Natural killer cell (primary cell): ENCODE measurements around the gene GNG8. TPM values are rescaled to one million over a fixed set of nuclear protein-coding genes. Genes with fewer than 3 reads are reported as not detected.
A peak's percentile ranks its signal among the peaks of the same experiment; 100 is the strongest.

Source experiments
- ATAC-seq, 3 donors: fragments of 150-1000 bp in 2 of 3; fragments of 200-7000 bp in 1 of 3; cut with Tn5 transposase; 1 replicate in 1 of 3; 2 replicates in 2 of 3; pipeline ENCODE4 v1.10.0; 2021; ENCODE audit warnings: mild to moderate bottlenecking in 2 of 3, moderate library complexity in 2 of 3
- DNase-seq, 2 donors: peaks; one replicate each; pipeline versions ENCODE4 v3.0.0 to v3.0.0-alpha.2; 2013 to 2021; ENCODE audit warnings: mixed read lengths in 1 of 2
- H3K27ac ChIP-seq: one replicate; pipeline ENCODE4 v1.5.1; 2013; ENCODE audit warnings: mild to moderate bottlenecking, low read length
- H3K27me3 ChIP-seq: one replicate; pipeline ENCODE4 v1.6.1; 2013; ENCODE audit warnings: low read length; ENCODE audit not compliant: control insufficient read depth, insufficient read depth
- H3K36me3 ChIP-seq: one replicate; pipeline ENCODE4 v1.6.1; 2013; ENCODE audit warnings: low read length; ENCODE audit not compliant: control insufficient read depth, insufficient read depth
- H3K4me1 ChIP-seq: one replicate; pipeline ENCODE4 v1.6.1; 2013; ENCODE audit warnings: low read length; ENCODE audit not compliant: control insufficient read depth, insufficient read depth
- H3K4me3 ChIP-seq: one replicate; pipeline ENCODE4 v1.5.1; 2013; ENCODE audit warnings: low read length
- H3K9me3 ChIP-seq: one replicate; pipeline ENCODE4 v1.6.1; 2013; ENCODE audit warnings: low read length; ENCODE audit not compliant: control insufficient read depth, insufficient read depth
- H3K27ac Mint-ChIP-seq, 2 donors: one replicate each; pipeline ENCODE4 v1.8.0; 2022; ENCODE audit warnings: mild to moderate bottlenecking in 2 of 2, mixed read lengths in 2 of 2, moderate library complexity in 1 of 2
- H3K27me3 Mint-ChIP-seq, 2 donors: one replicate each; pipeline ENCODE4 v1.8.0; 2022; ENCODE audit warnings: low read depth in 2 of 2, mixed read lengths in 2 of 2
- H3K36me3 Mint-ChIP-seq: one replicate; pipeline ENCODE4 v1.8.0; 2022; ENCODE audit warnings: mixed read lengths
- H3K4me1 Mint-ChIP-seq, 2 donors: one replicate each; pipeline ENCODE4 v1.8.0; 2022; ENCODE audit warnings: mixed read lengths in 2 of 2
- H3K4me3 Mint-ChIP-seq: one replicate; pipeline ENCODE4 v1.8.0; 2022; ENCODE audit warnings: mild to moderate bottlenecking, moderate library complexity, mixed read lengths
- H3K9me3 Mint-ChIP-seq, 2 donors: one replicate each; pipeline ENCODE4 v1.8.0; 2022; ENCODE audit warnings: mixed read lengths in 2 of 2
- WGBS: methylation state at CpG from one replicate; pipeline ENCODE4 v1.1.7; 2013; ENCODE audit warnings: missing lambda C conversion rate; ENCODE audit not compliant: insufficient coverage; 5-methylcytosine and 5-hydroxymethylcytosine counted together
- intact Hi-C: fragments of 100-400 bp; cut with micrococcal nuclease; formaldehyde crosslinking; loops from one replicate; pipeline ENCODE4 v1.14.2; 2022
- total RNA-seq, 4 donors: library from RNA; stranded (reverse); fragments of 120-200 nt in 1 of 4; gene quantifications; one replicate each; pipeline versions ENCODE4 v1.2.3 to v1.2.4, GENCODE V29; 2013 to 2022
- TF ChIP-seq, protein P1 (sequence below): fragments of 200-600 bp; IDR thresholded peaks from one replicate; pipeline ENCODE4 v1.8.0; 2022; ENCODE audit warnings: antibody characterized with exemption

The GNG8 gene
- total RNA-seq, 3 donors from 2014 or later (not counting 1 experiment from before 2014, with no cell fraction given) = not detected

GRCh38 chr19:46601318-46602224 is 34.4 kb downstream of the GNG8 start, which contains the start of gene CALM3:
Gene CALM3 (plus strand): TSS chr19:46601330. CDS start chr19:46601435, 105 bp downstream.
- peak within 1 kb of the TSS; percentile 100 for H3K27ac ChIP-seq
- H3K9me3 ChIP-seq = peaks cover 4% of the 10 kb centered on the region
- peaks cover 16% of the 10 kb centered on the region for H3K36me3 Mint-ChIP-seq
- WGBS = under 1% methylated on average over 51 of the region's 51 CpGs
- H3K27me3 ChIP-seq = no peaks in the 10 kb centered on the region
- peaks cover 4% of the 10 kb centered on the region in 2 donors for H3K9me3 Mint-ChIP-seq
- peak in 1 of 2 donors; percentile 42 for DNase-seq
- H3K4me3 ChIP-seq = peak within 1 kb of the TSS; percentile 100
- no peaks in the 10 kb centered on the region for H3K27me3 Mint-ChIP-seq
- peaks cover 38% of the 10 kb centered on the region for H3K4me1 ChIP-seq
- H3K36me3 ChIP-seq = peaks cover 16% of the 10 kb centered on the region
- H3K4me1 Mint-ChIP-seq = peaks cover 24 to 44% of the 10 kb centered on the region in 2 donors
- TF ChIP-seq, protein P1, sequence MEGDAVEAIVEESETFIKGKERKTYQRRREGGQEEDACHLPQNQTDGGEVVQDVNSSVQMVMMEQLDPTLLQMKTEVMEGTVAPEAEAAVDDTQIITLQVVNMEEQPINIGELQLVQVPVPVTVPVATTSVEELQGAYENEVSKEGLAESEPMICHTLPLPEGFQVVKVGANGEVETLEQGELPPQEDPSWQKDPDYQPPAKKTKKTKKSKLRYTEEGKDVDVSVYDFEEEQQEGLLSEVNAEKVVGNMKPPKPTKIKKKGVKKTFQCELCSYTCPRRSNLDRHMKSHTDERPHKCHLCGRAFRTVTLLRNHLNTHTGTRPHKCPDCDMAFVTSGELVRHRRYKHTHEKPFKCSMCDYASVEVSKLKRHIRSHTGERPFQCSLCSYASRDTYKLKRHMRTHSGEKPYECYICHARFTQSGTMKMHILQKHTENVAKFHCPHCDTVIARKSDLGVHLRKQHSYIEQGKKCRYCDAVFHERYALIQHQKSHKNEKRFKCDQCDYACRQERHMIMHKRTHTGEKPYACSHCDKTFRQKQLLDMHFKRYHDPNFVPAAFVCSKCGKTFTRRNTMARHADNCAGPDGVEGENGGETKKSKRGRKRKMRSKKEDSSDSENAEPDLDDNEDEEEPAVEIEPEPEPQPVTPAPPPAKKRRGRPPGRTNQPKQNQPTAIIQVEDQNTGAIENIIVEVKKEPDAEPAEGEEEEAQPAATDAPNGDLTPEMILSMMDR = no peak
- peak within 1 kb of the TSS; percentile 99 to 100 for H3K27ac Mint-ChIP-seq
- no peak for ATAC-seq
- intact Hi-C loops = loop anchor here (5.0 kb wide), 1 partner anchor 511 kb away; the partner anchor contains the start of gene ZC3H4
- peak within 1 kb of the TSS; percentile 98 for H3K4me3 Mint-ChIP-seq

GRCh38 chr19:46600384-46601317 is 35.4 kb downstream of the GNG8 start:
- H3K9me3 ChIP-seq = peaks cover 4% of the 10 kb centered on the region
- Mint-ChIP-seq H3K9me3 (peaks cover 4% of the 10 kb centered on the region in 2 donors), H3K27ac (peak overlapping the region; percentile 99 to 100), H3K27me3 (no peaks in the 10 kb centered on the region), H3K4me3 (peak overlapping the region; percentile 98), H3K4me1 (peaks cover 19 to 39% of the 10 kb centered on the region in 2 donors), H3K36me3 (peaks cover 10% of the 10 kb centered on the region)
- no peaks in the 10 kb centered on the region for H3K27me3 ChIP-seq
- ATAC-seq (peak; percentile 87 to 94 (median 88)), DNase-seq (peak; percentile 99)
- intact Hi-C loops = loop anchor here (5.0 kb wide), 1 partner anchor 512 kb away; the partner anchor contains the start of gene ZC3H4
- H3K27ac ChIP-seq = peak overlapping the region; percentile 100
- H3K36me3 ChIP-seq = peaks cover 7% of the 10 kb centered on the region
- H3K4me1 ChIP-seq = peaks cover 38% of the 10 kb centered on the region
- 1% methylated on average over 93 of the region's 93 CpGs for WGBS
- peak overlapping the region; percentile 100 for H3K4me3 ChIP-seq
- TF ChIP-seq, protein P1 = no peak

DNA sequence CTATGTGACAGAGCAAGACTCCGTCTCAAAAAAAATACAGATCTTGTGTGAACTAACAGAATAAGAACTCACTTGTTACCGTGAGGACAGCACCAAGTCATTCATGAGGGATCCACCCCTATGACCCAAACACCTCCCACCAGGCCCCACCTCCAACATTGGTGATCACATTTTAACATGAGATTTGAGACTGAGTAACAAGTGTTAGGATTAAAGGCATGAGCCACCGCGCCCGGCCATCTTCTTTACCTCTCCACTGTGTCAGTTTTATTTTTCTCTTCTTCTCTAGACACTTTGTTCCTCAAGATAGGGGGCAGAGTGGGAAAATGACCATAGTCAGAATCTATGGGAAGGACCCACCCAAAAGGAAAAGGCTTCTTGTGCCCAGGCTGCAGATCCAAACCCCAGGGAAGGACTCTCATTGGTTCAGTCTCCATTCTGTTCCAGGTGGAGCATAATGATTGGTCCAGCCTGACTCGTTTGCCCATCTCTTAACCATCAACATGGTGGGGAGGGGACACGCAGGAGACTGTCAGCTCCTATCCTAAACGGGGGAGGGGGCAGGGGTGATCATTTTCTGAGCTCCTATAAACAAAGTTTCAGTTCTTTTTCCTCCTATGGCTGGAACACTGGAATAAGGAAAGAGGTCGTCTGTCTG is 36.2 kb downstream of the GNG8 start:
- Histone ChIP-seq H3K9me3 (peaks cover 4% of the 10 kb centered on the region), H3K27me3 (no peaks in the 10 kb centered on the region), H3K4me3 (peak overlapping the region; percentile 78), H3K4me1 (peaks cover 38% of the 10 kb centered on the region), H3K27ac (peak overlapping the region; percentile 100), H3K36me3 (peaks cover 2% of the 10 kb centered on the region)
- peaks cover 10% of the 10 kb centered on the region for H3K36me3 Mint-ChIP-seq
- H3K9me3 Mint-ChIP-seq = peaks cover 4% of the 10 kb centered on the region in 2 donors
- peak overlapping the region; percentile 98 for H3K4me3 Mint-ChIP-seq
- WGBS = 89% methylated on average over 8 of the region's 9 CpGs
- intact Hi-C loops = loop anchor here (5.0 kb wide), 1 partner anchor 512 kb away; the partner anchor contains the start of gene ZC3H4
- H3K4me1 Mint-ChIP-seq = peaks cover 19 to 39% of the 10 kb centered on the region in 2 donors
- DNase-seq (peak in 1 of 2 donors; percentile 9), ATAC-seq (no peak)
- H3K27ac Mint-ChIP-seq = peak overlapping the region; percentile 99 to 100
- TF ChIP-seq, protein P1 = no peak
- no peaks in the 10 kb centered on the region for H3K27me3 Mint-ChIP-seq
